Memory B cell (primary cell): ENCODE data around the gene TMEM256.
"Not testable (repeated sequence)": the region's sequence is repeated elsewhere in the genome, so short reads cannot be mapped to it uniquely, and the experiment has no call there.

Experiments used
- ATAC-seq: fragments of 150-1000 bp; cut with Tn5 transposase; 2 replicates; pipeline ENCODE4 v1.10.0; 2021; ENCODE audit warnings: low read depth, mild to moderate bottlenecking, moderate library complexity
- DNase-seq, 2 donors: peaks; one replicate each; pipeline ENCODE4 v3.0.0; 2022; ENCODE audit warnings: low spot score in 2 of 2
- H3K27ac Mint-ChIP-seq: one replicate; pipeline ENCODE4 v1.8.0; 2022; ENCODE audit warnings: mild to moderate bottlenecking, moderate library complexity, mixed read lengths
- H3K27me3 Mint-ChIP-seq: one replicate; pipeline ENCODE4 v1.8.0; 2022; ENCODE audit warnings: mixed read lengths
- H3K36me3 Mint-ChIP-seq: one replicate; pipeline ENCODE4 v1.8.0; 2022; ENCODE audit warnings: mild to moderate bottlenecking, mixed read lengths
- H3K4me1 Mint-ChIP-seq: one replicate; pipeline ENCODE4 v1.8.0; 2022; ENCODE audit warnings: mixed read lengths
- H3K4me3 Mint-ChIP-seq: one replicate; pipeline ENCODE4 v1.8.0; 2022; ENCODE audit warnings: mild to moderate bottlenecking, moderate library complexity, mixed read lengths
- H3K9me3 Mint-ChIP-seq: one replicate; pipeline ENCODE4 v1.8.0; 2022; ENCODE audit warnings: mixed read lengths

TMEM256 gene

DNA sequence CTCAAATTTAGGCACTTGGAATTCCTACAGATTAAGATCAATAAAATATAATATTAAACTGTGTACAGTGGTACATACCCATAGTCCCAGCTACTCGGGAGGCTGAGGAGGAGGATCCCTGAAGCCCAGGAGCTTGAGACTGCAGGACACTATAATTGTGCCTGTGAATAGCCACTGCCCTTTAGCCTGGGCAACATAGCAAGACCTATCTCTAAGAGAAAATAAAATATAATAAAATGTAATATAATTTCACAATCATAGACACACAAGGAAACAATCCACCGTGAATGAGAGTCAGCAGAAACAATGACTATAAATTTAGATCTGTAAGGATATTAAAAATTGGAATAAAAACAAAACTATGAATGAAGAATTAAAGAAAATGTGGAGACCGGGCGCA, 33.0 kb downstream of the TMEM256 start:
- Mint-ChIP-seq H3K4me1 (peaks cover 4% of the 10 kb centered on the region), H3K36me3 (no peaks in the 10 kb centered on the region), H3K9me3 (no peaks in the 10 kb centered on the region), H3K27ac (no peak overlapping the region), H3K27me3 (peaks cover 6% of the 10 kb centered on the region), H3K4me3 (no peak overlapping the region)
- ATAC-seq (no peak), DNase-seq (no peak)

- Mint-ChIP-seq H3K9me3 (no peaks in the 10 kb centered on the region), H3K27ac (no peak overlapping the region), H3K4me3 (no peak overlapping the region), H3K36me3 (no peaks in the 10 kb centered on the region), H3K4me1 (peaks cover 4% of the 10 kb centered on the region), H3K27me3 (peaks cover 7% of the 10 kb centered on the region)
- ATAC-seq (no peak), DNase-seq (no peak)
Measured at GRCh38 chr17:7369825-7370224, 34.1 kb downstream of the TMEM256 start.

GRCh38 chr17:7368599-7368994, 35.3 kb downstream of the TMEM256 start:
- not testable (repeated sequence) for H3K27me3 Mint-ChIP-seq, ATAC-seq, H3K4me1 Mint-ChIP-seq, H3K27ac Mint-ChIP-seq, H3K36me3 Mint-ChIP-seq, H3K9me3 Mint-ChIP-seq, H3K4me3 Mint-ChIP-seq, DNase-seq

- Mint-ChIP-seq H3K9me3 (no peaks in the 10 kb centered on the region), H3K36me3 (no peaks in the 10 kb centered on the region), H3K4me3 (no peak overlapping the region), H3K27ac (no peak overlapping the region), H3K27me3 (peaks cover 7% of the 10 kb centered on the region), H3K4me1 (peaks cover 4% of the 10 kb centered on the region)
- ATAC-seq = no peak
- DNase-seq = no peak
Measured at GRCh38 chr17:7367918-7368598, 35.8 kb downstream of the TMEM256 start.

GRCh38 chr17:7367083-7367482, 36.8 kb downstream of the TMEM256 start:
- DNase-seq (no peak), ATAC-seq (no peak)
- no peak overlapping the region for H3K4me3 Mint-ChIP-seq
- H3K36me3 Mint-ChIP-seq = no peaks in the 10 kb centered on the region
- no peak overlapping the region for H3K27ac Mint-ChIP-seq
- H3K4me1 Mint-ChIP-seq = peaks cover 4% of the 10 kb centered on the region
- H3K27me3 Mint-ChIP-seq = peaks cover 7% of the 10 kb centered on the region
- H3K9me3 Mint-ChIP-seq = no peaks in the 10 kb centered on the region

GRCh38 chr17:7365963-7366362, 37.9 kb downstream of the TMEM256 start:
- peaks cover 12% of the 10 kb centered on the region for H3K27me3 Mint-ChIP-seq
- not testable (repeated sequence) for H3K4me1 Mint-ChIP-seq, H3K27ac Mint-ChIP-seq, DNase-seq, ATAC-seq, H3K36me3 Mint-ChIP-seq, H3K9me3 Mint-ChIP-seq, H3K4me3 Mint-ChIP-seq

GRCh38 chr17:7363311-7363710, 40.6 kb downstream of the TMEM256 start:
- no peak for DNase-seq
- no peaks in the 10 kb centered on the region for H3K9me3 Mint-ChIP-seq
- H3K4me3 Mint-ChIP-seq = no peak overlapping the region
- no peak for ATAC-seq
- H3K4me1 Mint-ChIP-seq = peaks cover 2% of the 10 kb centered on the region
- no peaks in the 10 kb centered on the region for H3K36me3 Mint-ChIP-seq
- H3K27ac Mint-ChIP-seq = no peak overlapping the region
- H3K27me3 Mint-ChIP-seq = peaks cover 8% of the 10 kb centered on the region

- DNase-seq (no peak), ATAC-seq (no peak)
- H3K4me1 Mint-ChIP-seq = no peaks in the 10 kb centered on the region
- peaks cover 6% of the 10 kb centered on the region for H3K27me3 Mint-ChIP-seq
- H3K36me3 Mint-ChIP-seq = no peaks in the 10 kb centered on the region
- no peak overlapping the region for H3K27ac Mint-ChIP-seq
- no peak overlapping the region for H3K4me3 Mint-ChIP-seq
- H3K9me3 Mint-ChIP-seq = no peaks in the 10 kb centered on the region
Measured at GRCh38 chr17:7361906-7362305, 42.0 kb downstream of the TMEM256 start.

GRCh38 chr17:7357381-7357780, 46.5 kb downstream of the TMEM256 start:
- H3K36me3 Mint-ChIP-seq = no peaks in the 10 kb centered on the region
- ATAC-seq (no peak), DNase-seq (no peak)
- no peak overlapping the region for H3K27ac Mint-ChIP-seq
- peaks cover 5% of the 10 kb centered on the region for H3K27me3 Mint-ChIP-seq
- peaks cover 16% of the 10 kb centered on the region for H3K4me1 Mint-ChIP-seq
- no peak overlapping the region for H3K4me3 Mint-ChIP-seq
- no peaks in the 10 kb centered on the region for H3K9me3 Mint-ChIP-seq

DNA sequence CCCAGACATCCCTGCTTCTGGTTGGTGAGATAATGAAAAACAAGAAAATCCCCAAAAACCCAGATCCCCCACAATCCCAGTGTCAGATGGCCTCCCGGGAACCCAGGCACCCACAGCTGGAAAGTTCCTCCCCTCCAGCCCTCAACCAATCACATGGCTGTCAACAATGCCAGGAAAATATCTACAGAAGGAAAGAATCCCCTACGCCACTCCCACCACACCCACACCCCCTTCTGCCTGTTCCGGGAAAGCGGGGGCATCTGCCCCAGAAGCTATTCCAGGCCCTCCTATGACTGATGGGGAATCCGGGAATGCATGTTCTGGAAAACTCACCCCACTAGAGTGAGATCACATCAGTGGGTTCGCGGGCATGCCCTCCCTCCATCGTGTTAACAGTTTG, 47.1 kb downstream of the TMEM256 start:
- no peak overlapping the region for H3K27ac Mint-ChIP-seq
- H3K4me3 Mint-ChIP-seq = no peak overlapping the region
- ATAC-seq = no peak
- peaks cover 17% of the 10 kb centered on the region for H3K4me1 Mint-ChIP-seq
- H3K9me3 Mint-ChIP-seq = no peaks in the 10 kb centered on the region
- no peaks in the 10 kb centered on the region for H3K36me3 Mint-ChIP-seq
- no peak for DNase-seq
- peaks cover 1% of the 10 kb centered on the region for H3K27me3 Mint-ChIP-seq

DNA sequence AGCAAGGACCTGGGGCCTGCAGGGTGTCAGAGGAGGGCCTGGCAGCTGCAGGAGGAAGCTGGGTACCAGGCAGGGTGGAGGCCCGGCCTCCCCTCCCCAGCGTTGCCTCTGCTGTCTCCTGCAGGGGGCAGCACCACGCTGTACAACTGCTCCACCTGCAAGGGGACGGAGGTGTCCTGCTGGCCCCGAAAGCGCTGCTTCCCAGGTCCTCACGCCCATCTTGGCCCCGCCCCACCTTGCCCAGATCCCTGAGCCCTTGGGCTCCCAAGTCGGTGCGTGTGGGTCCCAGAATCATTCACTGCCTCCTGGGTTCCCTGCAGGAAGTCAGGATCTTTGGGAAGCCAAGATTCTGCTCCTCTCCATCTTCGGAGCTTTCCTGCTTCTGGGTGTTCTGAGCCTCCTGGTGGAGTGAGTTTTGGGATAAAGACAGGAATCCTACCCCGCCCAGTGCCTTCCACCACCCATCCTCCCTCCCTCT, 47.8 kb downstream of the TMEM256 start:
- peak; percentile 71 for ATAC-seq
- Mint-ChIP-seq H3K4me3 (no peak overlapping the region), H3K27me3 (no peaks in the 10 kb centered on the region), H3K27ac (no peak overlapping the region), H3K9me3 (no peaks in the 10 kb centered on the region), H3K36me3 (no peaks in the 10 kb centered on the region), H3K4me1 (peaks cover 20% of the 10 kb centered on the region)
- peak; percentile 87 to 88 for DNase-seq

- Mint-ChIP-seq H3K4me3 (no peak overlapping the region), H3K4me1 (peaks cover 20% of the 10 kb centered on the region), H3K9me3 (no peaks in the 10 kb centered on the region), H3K36me3 (no peaks in the 10 kb centered on the region), H3K27me3 (no peaks in the 10 kb centered on the region), H3K27ac (no peak overlapping the region)
- DNase-seq (no peak), ATAC-seq (no peak)
Measured at GRCh38 chr17:7355573-7355972, 48.3 kb downstream of the TMEM256 start.

DNA sequence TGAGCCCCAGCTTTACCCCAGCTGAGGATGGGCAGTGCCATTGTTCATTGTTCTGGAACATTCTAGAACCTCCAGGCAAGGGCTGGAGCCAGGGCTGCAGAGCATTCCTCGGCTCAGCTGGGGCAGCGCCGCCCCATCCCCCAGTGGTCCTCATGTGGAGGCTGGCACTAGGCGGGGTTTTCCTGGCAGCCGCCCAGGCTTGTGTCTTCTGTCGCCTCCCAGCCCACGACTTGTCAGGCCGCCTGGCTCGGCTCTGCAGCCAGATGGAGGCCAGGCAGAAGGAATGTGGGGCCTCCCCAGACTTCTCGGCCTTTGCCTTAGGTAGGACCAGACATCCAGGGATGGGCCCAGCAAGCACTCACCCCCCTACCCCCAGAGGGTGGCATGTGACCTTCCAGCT, 48.8 kb downstream of the TMEM256 start, which contains the start of gene TMEM95:
TMEM95 (plus strand) TSS at position 104 of the 400 bp plus-strand sequence; CDS start at position 153, 49 bp downstream.
- Mint-ChIP-seq H3K9me3 (no peaks in the 10 kb centered on the region), H3K27me3 (no peaks in the 10 kb centered on the region), H3K36me3 (no peaks in the 10 kb centered on the region), H3K4me3 (no peak within 1 kb of the TSS), H3K4me1 (peaks cover 23% of the 10 kb centered on the region), H3K27ac (peak within 1 kb of the TSS; percentile 54)
- DNase-seq = no peak
- no peak for ATAC-seq

DNA sequence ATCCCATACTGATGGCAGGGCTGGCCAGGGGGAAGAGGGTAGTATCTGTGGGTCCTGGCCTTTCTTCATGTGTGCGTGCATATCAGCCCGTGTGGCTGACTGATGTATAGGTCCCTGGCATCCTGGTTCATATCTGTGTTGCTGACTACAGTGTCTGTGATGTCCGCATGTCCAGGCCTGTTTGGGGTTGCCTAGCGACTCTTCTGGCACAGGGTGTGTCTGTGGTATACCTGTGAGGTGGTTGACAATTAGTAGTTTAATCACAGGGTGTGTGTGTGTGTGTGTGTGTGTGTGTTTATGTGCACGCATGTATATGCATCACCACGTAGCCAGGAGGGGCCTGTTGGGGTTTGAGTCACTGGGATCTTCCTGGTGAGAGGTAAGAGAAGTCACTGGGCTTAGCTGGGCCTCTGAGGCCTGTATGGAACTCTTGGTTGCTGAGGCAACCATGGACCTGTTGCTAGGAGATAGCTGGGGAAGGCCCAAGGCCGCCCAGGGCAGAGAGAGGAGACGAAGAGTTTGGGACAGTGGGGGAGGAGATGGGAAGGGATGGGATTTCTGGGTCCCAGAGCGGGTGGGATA, 49.5 kb downstream of the TMEM256 start:
- H3K27ac Mint-ChIP-seq = peak overlapping the region; percentile 54
- H3K9me3 Mint-ChIP-seq = no peaks in the 10 kb centered on the region
- H3K27me3 Mint-ChIP-seq = no peaks in the 10 kb centered on the region
- ATAC-seq = no peak
- DNase-seq = no peak
- peaks cover 26% of the 10 kb centered on the region for H3K4me1 Mint-ChIP-seq
- no peaks in the 10 kb centered on the region for H3K36me3 Mint-ChIP-seq
- H3K4me3 Mint-ChIP-seq = no peak overlapping the region
